ENCODE measurements around the gene GDI1.
A peak's percentile ranks its signal among the peaks of the same experiment; 100 is the strongest.

The GDI1 gene

DNA sequence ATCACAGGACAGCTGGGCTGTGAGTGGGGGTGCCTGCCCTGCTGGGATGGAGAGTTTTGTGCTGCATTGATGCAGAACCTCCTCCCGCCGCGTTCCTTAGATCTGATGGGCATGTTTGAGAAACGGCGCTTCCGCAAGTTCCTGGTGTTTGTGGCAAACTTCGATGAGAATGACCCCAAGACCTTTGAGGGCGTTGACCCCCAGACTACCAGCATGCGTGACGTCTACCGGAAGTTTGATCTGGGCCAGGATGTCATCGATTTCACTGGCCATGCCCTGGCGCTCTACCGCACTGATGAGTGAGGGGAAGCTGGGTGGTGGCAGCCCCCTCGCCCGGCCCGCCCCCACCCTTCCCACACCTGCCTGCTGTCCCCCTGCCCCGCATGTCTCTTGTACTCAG lies 2.9 kb downstream of the GDI1 start:
- TF ChIP-seq, protein P1, sequence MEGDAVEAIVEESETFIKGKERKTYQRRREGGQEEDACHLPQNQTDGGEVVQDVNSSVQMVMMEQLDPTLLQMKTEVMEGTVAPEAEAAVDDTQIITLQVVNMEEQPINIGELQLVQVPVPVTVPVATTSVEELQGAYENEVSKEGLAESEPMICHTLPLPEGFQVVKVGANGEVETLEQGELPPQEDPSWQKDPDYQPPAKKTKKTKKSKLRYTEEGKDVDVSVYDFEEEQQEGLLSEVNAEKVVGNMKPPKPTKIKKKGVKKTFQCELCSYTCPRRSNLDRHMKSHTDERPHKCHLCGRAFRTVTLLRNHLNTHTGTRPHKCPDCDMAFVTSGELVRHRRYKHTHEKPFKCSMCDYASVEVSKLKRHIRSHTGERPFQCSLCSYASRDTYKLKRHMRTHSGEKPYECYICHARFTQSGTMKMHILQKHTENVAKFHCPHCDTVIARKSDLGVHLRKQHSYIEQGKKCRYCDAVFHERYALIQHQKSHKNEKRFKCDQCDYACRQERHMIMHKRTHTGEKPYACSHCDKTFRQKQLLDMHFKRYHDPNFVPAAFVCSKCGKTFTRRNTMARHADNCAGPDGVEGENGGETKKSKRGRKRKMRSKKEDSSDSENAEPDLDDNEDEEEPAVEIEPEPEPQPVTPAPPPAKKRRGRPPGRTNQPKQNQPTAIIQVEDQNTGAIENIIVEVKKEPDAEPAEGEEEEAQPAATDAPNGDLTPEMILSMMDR (IDR thresholded peaks at IDR 0.05; ENCODE audit: control insufficient read depth, extremely low read depth, insufficient read depth) = no peak

DNA sequence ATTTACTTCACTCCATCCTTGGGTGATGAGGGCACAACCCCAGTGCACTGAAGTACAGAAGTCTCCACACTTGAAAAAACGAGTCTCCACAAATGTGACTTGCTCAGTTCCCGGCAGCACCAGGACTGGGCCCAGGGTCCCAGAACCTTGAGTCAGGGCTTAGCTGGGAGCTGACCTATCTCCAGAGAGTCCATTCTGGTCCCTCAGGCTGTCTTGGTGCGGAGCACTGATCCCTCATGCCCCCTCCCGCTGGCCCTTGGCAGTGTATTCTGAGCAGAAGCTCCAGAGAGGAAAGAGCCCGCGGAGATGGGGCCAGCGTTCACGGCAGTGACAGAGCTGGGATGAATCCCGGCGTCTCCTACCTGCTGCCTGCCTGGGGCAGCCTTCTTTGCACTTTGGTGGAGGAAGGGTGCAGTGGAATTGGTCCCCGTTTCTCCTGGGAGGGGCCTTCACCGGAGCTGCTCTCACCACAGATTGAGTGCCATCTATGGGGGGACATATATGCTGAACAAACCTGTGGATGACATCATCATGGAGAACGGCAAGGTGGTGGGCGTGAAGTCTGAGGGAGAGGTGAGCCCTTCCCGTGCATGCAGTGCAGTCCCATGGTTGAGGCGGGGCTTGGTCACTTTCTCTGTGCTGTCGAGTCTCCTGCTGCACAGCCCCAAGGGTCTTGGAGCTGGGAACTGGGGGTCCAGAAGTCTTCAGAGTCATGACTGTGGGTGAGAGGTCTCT lies 3.8 kb downstream of the GDI1 start:
- DNase-seq (ENCODE audit: low read depth) = no peak
- TF ChIP-seq, protein P1 (IDR thresholded peaks at IDR 0.05; ENCODE audit: control insufficient read depth, extremely low read depth, insufficient read depth) = no peak
- no peak overlapping the region for H3K4me3 ChIP-seq (ENCODE audit: low read depth, low read length)

More for the DNA sequence above, 2.9 kb downstream of the GDI1 start:
- H3K4me3 ChIP-seq (ENCODE audit: low read depth, low read length) = no peak overlapping the region
- DNase-seq (ENCODE audit: low read depth) = no peak

DNA sequence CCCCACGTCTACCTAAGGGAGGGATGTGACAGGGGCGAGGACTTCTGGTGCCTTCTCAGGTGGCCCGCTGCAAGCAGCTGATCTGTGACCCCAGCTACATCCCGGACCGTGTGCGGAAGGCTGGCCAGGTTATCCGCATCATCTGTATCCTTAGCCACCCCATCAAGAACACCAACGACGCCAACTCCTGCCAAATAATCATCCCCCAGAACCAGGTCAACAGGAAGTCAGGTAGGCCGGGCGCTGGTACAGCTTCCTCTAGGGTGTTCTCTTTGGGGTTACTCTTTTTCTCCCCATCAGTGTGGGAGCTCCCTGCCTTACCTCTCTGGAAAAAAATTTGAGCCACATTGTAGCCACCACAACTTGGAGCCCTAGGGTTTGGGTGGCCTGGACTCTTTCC lies 4.6 kb downstream of the GDI1 start:
- TF ChIP-seq, protein P1 (IDR thresholded peaks at IDR 0.05; ENCODE audit: control insufficient read depth, extremely low read depth, insufficient read depth) = no peak

DNA sequence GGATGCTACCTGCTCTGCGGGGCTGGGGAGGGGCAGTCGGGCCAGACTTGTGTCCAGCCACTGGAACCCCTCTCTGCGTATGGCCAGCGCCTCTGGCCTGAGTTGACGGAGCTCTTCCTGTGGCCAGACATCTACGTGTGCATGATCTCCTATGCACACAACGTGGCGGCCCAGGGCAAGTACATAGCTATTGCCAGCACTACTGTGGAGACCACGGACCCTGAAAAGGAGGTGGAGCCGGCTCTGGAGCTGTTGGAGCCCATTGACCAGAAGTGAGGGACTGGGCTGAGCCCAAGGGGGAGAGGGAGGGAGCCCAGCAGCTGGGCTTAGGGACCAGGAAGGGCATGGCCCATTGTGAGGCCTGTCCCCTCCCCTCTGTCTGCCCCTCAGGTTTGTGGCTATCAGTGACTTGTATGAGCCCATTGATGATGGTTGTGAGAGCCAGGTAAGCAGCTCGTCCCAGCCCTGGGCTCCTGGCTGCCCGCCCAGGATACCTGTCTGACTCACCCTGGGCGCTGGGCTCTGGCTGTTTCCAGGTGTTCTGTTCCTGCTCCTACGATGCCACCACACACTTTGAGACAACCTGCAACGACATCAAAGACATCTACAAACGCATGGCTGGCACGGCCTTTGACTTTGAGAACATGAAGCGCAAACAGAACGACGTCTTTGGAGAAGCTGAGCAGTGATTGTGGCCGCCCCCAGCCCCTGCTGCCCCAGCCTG lies 5.2 kb downstream of the GDI1 start:
- peak; percentile 23 for DNase-seq (ENCODE audit: low read depth)
- TF ChIP-seq, protein P1 (IDR thresholded peaks at IDR 0.05; ENCODE audit: control insufficient read depth, extremely low read depth, insufficient read depth) = no peak

More for the DNA sequence above, 4.6 kb downstream of the GDI1 start:
- no peak overlapping the region for H3K4me3 ChIP-seq (ENCODE audit: low read depth, low read length)
- DNase-seq (ENCODE audit: low read depth) = no peak

DNA sequence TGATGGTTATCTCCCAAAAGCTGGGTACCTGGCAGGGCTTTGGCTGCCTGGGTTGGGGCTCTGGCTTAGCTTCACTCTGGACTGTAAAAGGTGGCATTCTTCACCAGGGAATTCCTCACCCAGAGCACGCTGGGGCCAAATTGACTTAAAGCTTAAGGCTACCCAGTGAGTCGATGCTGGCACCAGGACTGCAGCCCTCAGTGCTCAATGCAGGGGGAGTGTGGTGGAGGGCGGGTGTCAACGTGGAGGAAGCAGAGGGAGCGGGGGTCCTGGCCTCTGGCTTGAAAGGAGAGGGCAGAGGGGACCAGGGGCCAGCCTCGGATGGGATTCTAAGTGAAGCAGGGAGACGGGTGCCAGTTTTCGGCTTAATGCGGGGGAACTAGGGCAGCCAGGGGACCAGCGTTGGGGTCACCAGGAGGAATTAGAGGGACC lies 6.5 kb downstream of the GDI1 start:
- no peak for DNase-seq (ENCODE audit: low read depth)
- TF ChIP-seq, protein P1 (IDR thresholded peaks at IDR 0.05; ENCODE audit: control insufficient read depth, extremely low read depth, insufficient read depth) = no peak

More for the DNA sequence above, 5.2 kb downstream of the GDI1 start:
- H3K4me3 ChIP-seq (ENCODE audit: low read depth, low read length) = no peak overlapping the region

DNA sequence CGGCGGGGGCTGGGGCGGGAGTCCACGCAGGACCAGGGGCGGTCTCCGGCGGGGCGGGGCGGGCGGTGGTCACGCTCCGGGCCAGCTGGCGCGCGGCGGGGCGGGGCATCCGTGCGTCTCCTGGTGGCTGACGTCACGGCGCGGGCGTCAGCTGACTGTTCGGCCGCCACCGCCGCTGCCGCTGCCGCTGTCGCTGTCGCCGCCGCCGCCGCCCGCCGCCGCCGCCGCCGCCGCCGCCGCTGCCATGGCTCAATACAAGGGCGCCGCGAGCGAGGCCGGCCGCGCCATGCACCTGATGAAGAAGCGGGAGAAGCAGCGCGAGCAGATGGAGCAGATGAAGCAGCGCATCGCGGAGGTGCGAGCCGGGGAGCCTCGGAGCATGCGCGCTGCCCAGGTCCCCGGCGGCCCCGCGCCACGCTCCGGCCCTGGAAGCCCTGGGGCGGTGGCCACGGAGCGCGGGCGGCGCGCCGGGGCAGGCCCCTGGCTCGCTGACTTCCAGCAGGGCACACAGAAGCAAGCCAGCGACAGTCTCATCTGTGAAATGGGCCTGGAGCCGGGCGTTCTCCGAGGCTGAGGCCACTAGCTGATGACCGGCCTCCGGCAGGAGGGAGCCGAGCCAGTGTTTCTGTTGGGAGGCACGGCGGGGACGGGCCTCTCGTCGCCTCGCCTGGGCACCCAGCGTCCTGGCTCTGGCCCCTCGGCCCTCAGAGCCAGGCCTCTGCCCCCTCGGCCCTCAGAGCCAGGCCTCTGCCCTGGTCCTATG lies 7.2 kb downstream of the GDI1 start, which contains the start of gene FAM50A:
TSS of gene FAM50A (plus strand) at position 150 of the 763 bp plus-strand sequence. CDS start at position 245, 95 bp downstream.
- DNase-seq (ENCODE audit: low read depth) = no peak
- peak within 1 kb of the TSS; percentile 70 for H3K4me3 ChIP-seq (ENCODE audit: low read depth, low read length)
- TF ChIP-seq, protein P1 (IDR thresholded peaks at IDR 0.05; ENCODE audit: control insufficient read depth, extremely low read depth, insufficient read depth) = no peak

More for the DNA sequence above, 6.5 kb downstream of the GDI1 start:
- peak overlapping the region; percentile 43 for H3K4me3 ChIP-seq (ENCODE audit: low read depth, low read length)
